RWPE1 (cell line): Measurements from ENCODE around the gene SCAND1.

Source experiments
- CTCF ChIA-PET: fragments of 350-600 bp; sonication (Branson Sonifier 250); formaldehyde crosslinking; extraction: SDS; loops from one replicate; lab custom pipeline; 2021; lab: Yijun Ruan, JAX
- POLR2A ChIA-PET: fragments of 400-600 bp; formaldehyde crosslinking; extraction: SDS; loops from one replicate; lab custom pipeline; 2020; ENCODE audit warnings: antibody characterized with exemption; ENCODE audit not compliant: low non-redundant PET; lab: Yijun Ruan, JAX
- DNase-seq: peaks from one replicate; pipeline ENCODE4 v3.0.0; 2012; ENCODE audit warnings: low spot score
- H3K27ac ChIP-seq: fragments of 450-650 bp; 2 replicates; pipeline ENCODE4 v1.5.1; 2017
- CTCF ChIP-seq: fragments of 450-650 bp; conservative IDR thresholded peaks from 2 replicates; pipeline ENCODE4 v1.5.1; 2017; ENCODE audit warnings: low read depth, mild to moderate bottlenecking

SCAND1 gene

GRCh38 chr20:35992713-35993335, 38.5 kb upstream of the SCAND1 start:
- CTCF ChIA-PET: interaction anchor here (0.6 to 3.8 kb wide), 44 partner anchors 10 to 1248 kb away, joined by 3 to 115 read pairs (median 4); partner anchors contain the start of genes CNBD2 and SCAND1
- H3K27ac ChIP-seq: no peak overlapping the region
- peak; percentile 95 for DNase-seq
- POLR2A ChIA-PET: interaction anchor here (1.1 kb wide), 1 partner anchor 38 kb away, joined by 5 read pairs; the partner anchor contains the start of gene SCAND1
- peak; percentile 99 for TF ChIP-seq CTCF

- H3K27ac ChIP-seq: no peak overlapping the region
- POLR2A ChIA-PET: interaction anchor here (0.6 kb wide), 1 partner anchor 463 kb away, joined by 3 read pairs; no protein-coding TSS in a partner anchor
- CTCF ChIA-PET: interaction anchor here (0.6 to 3.8 kb wide), 20 partner anchors 9 to 1844 kb away, joined by 3 to 115 read pairs (median 4); partner anchors contain the start of gene SCAND1
- peak; percentile 81 for TF ChIP-seq CTCF
- DNase-seq: peak; percentile 80
Measured at GRCh38 chr20:35991142-35991771, 37.0 kb upstream of the SCAND1 start.

DNA sequence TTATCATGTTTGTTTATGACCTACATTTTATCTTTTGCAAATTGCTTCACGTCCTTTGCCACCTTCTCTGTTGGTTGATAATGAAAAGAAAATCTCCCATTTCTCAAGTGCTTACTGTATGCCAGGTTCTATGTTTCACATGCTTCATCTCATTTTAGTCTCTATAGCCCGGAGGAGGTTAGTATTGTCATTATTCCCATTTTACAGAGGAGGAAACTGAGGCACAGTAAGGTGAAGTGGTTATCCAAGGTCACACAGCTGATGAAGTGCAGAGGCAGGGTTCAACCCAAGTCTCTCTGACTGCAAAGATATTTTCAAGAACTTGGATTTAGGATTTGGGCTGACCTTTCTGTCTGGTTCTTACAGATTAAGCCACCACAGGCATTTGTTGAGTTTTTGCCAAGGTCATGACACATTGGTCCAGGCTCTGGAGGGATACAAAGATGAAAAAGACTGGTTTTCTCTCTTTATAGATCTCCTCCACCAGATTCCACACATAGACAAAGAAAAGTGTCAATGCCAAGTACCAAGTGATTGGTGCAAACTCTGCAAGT, 34.7 kb upstream of the SCAND1 start:
- POLR2A ChIA-PET: no interaction called here
- no peak for TF ChIP-seq CTCF
- no peak for DNase-seq
- CTCF ChIA-PET: interaction anchor here (2.1 kb wide), 1 partner anchor 211 kb away, joined by 9 read pairs; no protein-coding TSS in a partner anchor
- H3K27ac ChIP-seq: no peak overlapping the region

DNA sequence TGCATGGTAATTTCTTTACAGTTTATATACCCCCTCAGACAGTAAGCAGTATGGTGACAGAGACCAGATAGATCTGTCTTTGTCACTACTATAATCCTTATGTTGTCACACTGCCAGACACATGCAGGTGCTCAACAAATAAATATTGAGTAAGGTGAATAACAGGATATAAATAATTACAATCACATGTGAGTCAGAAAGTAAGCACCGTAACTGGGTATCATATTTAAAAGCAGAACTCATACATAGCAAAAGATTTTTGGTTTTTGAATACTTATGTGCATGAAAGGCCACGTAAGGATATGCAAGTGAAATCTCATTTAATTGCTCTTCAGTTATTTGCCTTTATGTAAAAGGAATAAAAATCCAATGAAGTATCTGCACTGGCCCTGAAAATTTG, 31.5 kb upstream of the SCAND1 start:
- POLR2A ChIA-PET: no interaction called here
- DNase-seq: no peak
- no peak overlapping the region for H3K27ac ChIP-seq
- CTCF ChIA-PET: interaction anchor here (0.6 to 2.5 kb wide), 5 partner anchors 9 to 214 kb away, joined by 3 to 7 read pairs (median 4); no protein-coding TSS in a partner anchor
- no peak for TF ChIP-seq CTCF

DNA sequence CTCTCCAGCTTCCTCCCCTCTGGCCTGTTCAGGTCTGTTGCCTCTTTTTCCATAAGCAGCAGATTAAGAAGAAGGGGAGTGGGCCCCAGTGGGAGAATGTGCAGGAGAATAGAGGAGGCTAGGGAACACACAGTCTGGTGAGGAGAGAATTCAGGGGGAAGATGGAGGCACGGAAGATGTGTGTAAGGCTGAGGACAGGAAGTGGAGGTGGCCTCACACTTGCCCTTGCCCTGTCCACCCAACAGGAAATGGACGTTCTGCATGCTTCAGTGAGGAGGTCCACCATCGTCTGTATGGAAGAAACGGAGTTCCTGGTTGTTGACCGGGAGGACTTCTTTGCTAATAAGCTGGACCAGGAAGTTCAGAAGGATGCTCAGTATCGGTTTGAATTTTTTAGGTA, 30.1 kb upstream of the SCAND1 start:
- no peak overlapping the region for H3K27ac ChIP-seq
- no peak for DNase-seq
- no peak for TF ChIP-seq CTCF
- ChIA-PET CTCF (interaction anchor here (0.9 to 1.5 kb wide), 3 partner anchors 11 to 134 kb away, joined by 3 to 5 read pairs (median 3); partner anchors contain the start of gene SCAND1), POLR2A (no interaction called here)

DNA sequence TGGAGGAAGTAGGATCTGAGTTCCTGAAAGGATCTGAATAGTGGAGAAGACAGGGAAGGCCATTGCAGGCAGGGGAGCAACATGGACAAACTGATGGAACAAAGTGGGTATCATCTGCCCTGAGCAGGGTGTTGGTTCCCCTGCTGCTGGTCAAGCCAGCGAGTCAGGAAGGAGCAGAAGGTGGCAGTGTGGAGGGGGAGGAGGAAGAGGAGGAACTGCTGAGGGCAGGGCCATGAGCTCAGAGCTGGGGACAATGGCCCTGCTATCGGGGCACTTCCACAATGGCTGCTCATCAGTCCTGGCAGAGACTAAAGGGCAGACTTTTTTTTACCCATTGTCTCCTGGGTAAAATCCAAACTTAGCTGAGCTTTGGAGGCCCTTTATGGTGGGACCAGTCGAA, 27.7 kb upstream of the SCAND1 start:
- ChIA-PET POLR2A (no interaction called here), CTCF (interaction anchor here (1.3 to 4.1 kb wide), 4 partner anchors 9 to 174 kb away, joined by 3 to 16 read pairs (median 6); no protein-coding TSS in a partner anchor)
- no peak overlapping the region for H3K27ac ChIP-seq
- no peak for TF ChIP-seq CTCF
- DNase-seq: no peak
